Measurements from ENCODE around the gene PODXL.

DNA sequence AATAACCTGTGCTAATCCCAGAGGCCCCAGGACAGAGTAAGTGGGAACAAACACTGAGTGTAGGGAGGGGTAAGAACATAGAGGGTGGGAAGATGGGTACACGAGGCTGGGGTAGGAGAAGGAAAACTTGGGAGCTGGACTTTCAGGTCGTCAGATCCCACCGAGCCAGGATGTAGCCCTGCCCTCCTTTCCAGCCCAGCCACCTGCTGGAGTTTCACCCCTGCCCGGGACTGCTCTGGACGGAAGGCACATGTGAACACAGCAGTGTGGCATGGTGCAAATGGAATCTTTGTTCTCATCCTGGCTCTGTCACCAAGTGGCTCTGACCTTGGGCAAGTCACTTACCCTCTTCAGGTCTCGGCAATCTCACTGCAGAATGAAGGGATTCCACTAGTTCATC is 52.8 kb downstream of the PODXL start:
- TF ChIP-seq POLR2AphosphoS5 (IDR thresholded peaks at IDR 0.05; ENCODE audit: borderline replicate concordance, low read depth, low read length) (no peak), EZH2 (IDR thresholded peaks at IDR 0.05) (no peak), FOXP2 (optimal IDR thresholded peaks at IDR 0.05; ENCODE audit: control extremely low read depth, extremely low read length, insufficient read depth) (no peak)
